AG08396 (cell line): ENCODE measurements around the gene TNPO2.

ENCODE experiments used
- DNase-seq: peaks from one replicate; pipeline ENCODE4 v3.0.0; 2012; ENCODE audit warnings: low spot score, mixed read lengths

Gene TNPO2

GRCh38 chr19:12723641-12724426, at the start of gene TNPO2:
Gene TNPO2, minus strand, starts transcription at chr19:12723932. Its CDS starts 2,955 bp downstream, at chr19:12720977.
- peak; percentile 75 for DNase-seq

GRCh38 chr19:12772323-12772722, 48.6 kb upstream of the TNPO2 start:
- peak; percentile 36 for DNase-seq

GRCh38 chr19:12770922-12771321, 47.2 kb upstream of the TNPO2 start:
- DNase-seq = no peak

- no peak for DNase-seq
Measured at GRCh38 chr19:12769689-12770088, 46.0 kb upstream of the TNPO2 start.

GRCh38 chr19:12767666-12768065, 43.9 kb upstream of the TNPO2 start:
- DNase-seq = no peak

GRCh38 chr19:12767150-12767549, 43.4 kb upstream of the TNPO2 start:
- DNase-seq = no peak

GRCh38 chr19:12766051-12766521, 42.4 kb upstream of the TNPO2 start:
- DNase-seq = peak; percentile 78

- no peak for DNase-seq
Measured at GRCh38 chr19:12764698-12765097, 41.0 kb upstream of the TNPO2 start.

GRCh38 chr19:12763100-12763499, 39.4 kb upstream of the TNPO2 start:
- no peak for DNase-seq

- no peak for DNase-seq
Measured at GRCh38 chr19:12759686-12760085, 36.0 kb upstream of the TNPO2 start.

GRCh38 chr19:12757544-12758274, 34.0 kb upstream of the TNPO2 start:
- peak; percentile 95 for DNase-seq

GRCh38 chr19:12756150-12756883, 32.6 kb upstream of the TNPO2 start:
- no peak for DNase-seq

- DNase-seq = no peak
Measured at GRCh38 chr19:12754465-12755196, 30.9 kb upstream of the TNPO2 start.

- DNase-seq = no peak
Measured at GRCh38 chr19:12752056-12752781, 28.5 kb upstream of the TNPO2 start.

GRCh38 chr19:12751635-12752034, 27.9 kb upstream of the TNPO2 start, which contains the start of gene BEST2:
Gene BEST2, plus strand, starts transcription at chr19:12751791. Its CDS starts 802 bp downstream, at chr19:12752593.
- DNase-seq = no peak

GRCh38 chr19:12750851-12751250, 27.1 kb upstream of the TNPO2 start:
- DNase-seq = no peak

GRCh38 chr19:12749938-12750521, 26.3 kb upstream of the TNPO2 start:
- no peak for DNase-seq

GRCh38 chr19:12748489-12748888, 24.8 kb upstream of the TNPO2 start:
- no peak for DNase-seq

GRCh38 chr19:12745166-12745897, 21.6 kb upstream of the TNPO2 start:
- no peak for DNase-seq

GRCh38 chr19:12737835-12738351, 14.2 kb upstream of the TNPO2 start:
- no peak for DNase-seq
